Measurements from ENCODE around the gene GNLY. TPM values are rescaled to one million over a fixed set of nuclear protein-coding genes. Genes with fewer than 3 reads are reported as not detected.
A peak's percentile ranks its signal among the peaks of the same experiment; 100 is the strongest.
"Not testable (repeated sequence)": the region's sequence is repeated elsewhere in the genome, so short reads cannot be mapped to it uniquely, and the experiment has no call there.

The GNLY gene
- polyA plus RNA-seq, 1 donor, result 0.77 TPM

GRCh38 chr2:85665264-85665937 lies 28.8 kb upstream of the GNLY start:
- no peak for DNase-seq

- DNase-seq, result no peak
These were observed 28.1 kb upstream of the GNLY start for GRCh38 chr2:85666016-85666415.

GRCh38 chr2:85666435-85667316 lies 27.5 kb upstream of the GNLY start:
- DNase-seq, result no peak

GRCh38 chr2:85667561-85668008 lies 26.6 kb upstream of the GNLY start:
- DNase-seq, result no peak

- DNase-seq, result no peak
These were observed 25.9 kb upstream of the GNLY start, which contains the start of gene SFTPB for GRCh38 chr2:85668009-85668856. Gene SFTPB, minus strand, starts transcription at chr2:85668199. Its CDS starts 16 bp downstream, at chr2:85668183.

GRCh38 chr2:85668857-85669142 lies 25.4 kb upstream of the GNLY start:
- no peak for DNase-seq

GRCh38 chr2:85669549-85669948 lies 24.6 kb upstream of the GNLY start:
- no peak for DNase-seq

GRCh38 chr2:85670416-85670815 lies 23.7 kb upstream of the GNLY start:
- not testable (repeated sequence) for DNase-seq

- DNase-seq, result no peak
These were observed 21.7 kb upstream of the GNLY start for GRCh38 chr2:85672456-85672855.

GRCh38 chr2:85673716-85674375 lies 20.3 kb upstream of the GNLY start:
- DNase-seq, result no peak

GRCh38 chr2:85674417-85674816 lies 19.7 kb upstream of the GNLY start:
- no peak for DNase-seq

GRCh38 chr2:85675427-85675826 lies 18.7 kb upstream of the GNLY start:
- DNase-seq, result no peak

- no peak for DNase-seq
These were observed 18.2 kb upstream of the GNLY start for GRCh38 chr2:85675866-85676548.

GRCh38 chr2:85678377-85678776 lies 15.8 kb upstream of the GNLY start:
- no peak for DNase-seq

GRCh38 chr2:85678794-85679672 lies 15.1 kb upstream of the GNLY start:
- DNase-seq, result peak; percentile 71

- DNase-seq, result no peak
These were observed 13.3 kb upstream of the GNLY start for GRCh38 chr2:85680707-85681371.

GRCh38 chr2:85681372-85681763 lies 12.8 kb upstream of the GNLY start:
- DNase-seq, result no peak

- no peak for DNase-seq
These were observed 12.4 kb upstream of the GNLY start for GRCh38 chr2:85681776-85682175.

GRCh38 chr2:85682378-85682777 lies 11.8 kb upstream of the GNLY start:
- no peak for DNase-seq

GRCh38 chr2:85684380-85684779 lies 9.8 kb upstream of the GNLY start:
- no peak for DNase-seq
